K562 (cell line): ENCODE data around the gene CFAP410. TPM values are rescaled to one million over a fixed set of nuclear protein-coding genes. Genes with fewer than 3 reads are reported as not detected.

Experiments
- EWSR1 ChIP-seq: fragments of 450-650 bp; IDR thresholded peaks from 2 replicates; pipeline ENCODE4 v1.6.1; 2018; ENCODE audit warnings: borderline replicate concordance, mild to moderate bottlenecking, low read depth, moderate library complexity; ENCODE audit not compliant: partially characterized antibody
- FUS ChIP-seq: fragments of 200-400 bp; formaldehyde crosslinking; optimal IDR thresholded peaks from 2 replicates; pipeline ENCODE3; 2017; ENCODE audit warnings: low read depth, low read length
- HMGN3 ChIP-seq: IDR thresholded peaks from 2 replicates; pipeline ENCODE4 v1.6.1; 2011; ENCODE audit warnings: borderline replicate concordance, low read depth, mild to moderate bottlenecking, mixed read lengths, low read length; ENCODE audit not compliant: insufficient read length; ENCODE audit errors: extremely low read depth
- NR4A1 ChIP-seq, 2 experiments: fragments of 250-450 bp in 1 of 2; fragments of 450-650 bp in 1 of 2; sonication (Bioruptor Pico) in 1 of 2; IDR thresholded peaks; 2 replicates each; pipeline versions ENCODE4 v1.4.0 to v1.6.1; 2016 to 2020; ENCODE audit warnings: mild to moderate bottlenecking in 2 of 2, missing compliant biosample characterization in 1 of 2, missing genetic modification characterization in 1 of 2, moderate library complexity in 1 of 2
- SMARCE1 ChIP-seq: fragments of 450-650 bp; IDR thresholded peaks from 2 replicates; pipeline ENCODE4 v1.7.1; 2016; ENCODE audit warnings: mild to moderate bottlenecking
- SRSF9 ChIP-seq: fragments of 200-400 bp; formaldehyde crosslinking; IDR thresholded peaks from 2 replicates; pipeline ENCODE4 v1.6.1; 2017; ENCODE audit warnings: low read depth, low read length, borderline replicate concordance
- ZBTB1 ChIP-seq: sonication (generic); formaldehyde crosslinking; IDR thresholded peaks from 2 replicates; pipeline ENCODE4 v1.8.1; 2023; ENCODE audit warnings: missing genetic modification reagents, low read depth, mild to moderate bottlenecking, borderline replicate concordance
- ZFP36 ChIP-seq: fragments of 150-350 bp; IDR thresholded peaks from 2 replicates; pipeline ENCODE4 v1.6.1; 2018; ENCODE audit warnings: low read length, low read depth; ENCODE audit not compliant: partially characterized antibody
- ZNF699 ChIP-seq: fragments of 250-450 bp; sonication (Bioruptor Pico); IDR thresholded peaks from 2 replicates; pipeline ENCODE4 v1.8.0; 2021; ENCODE audit warnings: mild to moderate bottlenecking, moderate library complexity; ENCODE audit not compliant: insufficient replicate concordance
- ZNF75A ChIP-seq: fragments of 450-650 bp; formaldehyde crosslinking; IDR thresholded peaks from 2 replicates; pipeline ENCODE4 v1.4.0; 2020; ENCODE audit warnings: mild to moderate bottlenecking
- polyA plus RNA-seq, 8 experiments: library from polyadenylated mRNA; depleted of rRNA in 4 of 8; stranded (reverse) in 5 of 8; unstranded in 3 of 8; fragments of >200 nt; fragmentation: Nextera tagmentation in 2 of 8; fragmentation: Illumina TruSeq in 1 of 8; extraction: Ambion mirVana in 2 of 8; extraction: Trizol in 1 of 8; gene quantifications; 2 replicates each; pipeline versions ENCODE4 v1.2.1 to v1.2.3, GENCODE V29; 2011 to 2014; ENCODE audit warnings: inconsistent platforms in 1 of 8, missing spikeins in 1 of 8
- total RNA-seq, 7 experiments: library from RNA; depleted of rRNA in 6 of 7; stranded (reverse); fragments of >200 nt in 6 of 7; fragmentation: Illumina TruSeq in 2 of 7; extraction: Trizol in 2 of 7; gene quantifications; 2 replicates each; pipeline versions ENCODE4 v1.2.1 to v1.2.3, GENCODE V29; 2011 to 2021; ENCODE audit warnings: low replicate concordance in 1 of 7
- TF ChIP-seq, protein P1 (sequence below), 2 experiments: fragments of 150-350 bp in 1 of 2; IDR thresholded peaks; 2 replicates each; pipeline ENCODE4 v1.6.1; 2012 to 2016; ENCODE audit warnings: low read depth in 2 of 2, low read length in 2 of 2, mild to moderate bottlenecking in 1 of 2, moderate library complexity in 1 of 2
- TF ChIP-seq, protein P2 (sequence below): fragments of 450-650 bp; formaldehyde crosslinking; IDR thresholded peaks from 2 replicates; pipeline ENCODE4 v1.4.0; 2022; ENCODE audit warnings: missing genetic modification characterization
- TF ChIP-seq, protein P3 (sequence below): fragments of 250-450 bp; sonication (Bioruptor Pico); IDR thresholded peaks from 2 replicates; pipeline ENCODE4 v1.8.0; 2021; ENCODE audit warnings: mild to moderate bottlenecking, moderate library complexity
- TF ChIP-seq, protein P4 (sequence below): fragments of 450-650 bp; IDR thresholded peaks from one replicate; pipeline ENCODE4 v1.6.1; 2018; ENCODE audit warnings: mild to moderate bottlenecking, moderate library complexity; ENCODE audit not compliant: partially characterized antibody
- TF ChIP-seq, protein P5 (sequence below): fragments of 450-650 bp; IDR thresholded peaks from 2 replicates; pipeline ENCODE4 v1.6.1; 2014; ENCODE audit warnings: low read depth, mild to moderate bottlenecking, moderate library complexity, borderline replicate concordance

Gene CFAP410
- total and polyA plus RNA-seq, 9 of the 15 experiments (the other 6 are each of a cell fraction or from before 2014, with no cell fraction given) = 0.07 to 17.3 (median 2.3) TPM

DNA sequence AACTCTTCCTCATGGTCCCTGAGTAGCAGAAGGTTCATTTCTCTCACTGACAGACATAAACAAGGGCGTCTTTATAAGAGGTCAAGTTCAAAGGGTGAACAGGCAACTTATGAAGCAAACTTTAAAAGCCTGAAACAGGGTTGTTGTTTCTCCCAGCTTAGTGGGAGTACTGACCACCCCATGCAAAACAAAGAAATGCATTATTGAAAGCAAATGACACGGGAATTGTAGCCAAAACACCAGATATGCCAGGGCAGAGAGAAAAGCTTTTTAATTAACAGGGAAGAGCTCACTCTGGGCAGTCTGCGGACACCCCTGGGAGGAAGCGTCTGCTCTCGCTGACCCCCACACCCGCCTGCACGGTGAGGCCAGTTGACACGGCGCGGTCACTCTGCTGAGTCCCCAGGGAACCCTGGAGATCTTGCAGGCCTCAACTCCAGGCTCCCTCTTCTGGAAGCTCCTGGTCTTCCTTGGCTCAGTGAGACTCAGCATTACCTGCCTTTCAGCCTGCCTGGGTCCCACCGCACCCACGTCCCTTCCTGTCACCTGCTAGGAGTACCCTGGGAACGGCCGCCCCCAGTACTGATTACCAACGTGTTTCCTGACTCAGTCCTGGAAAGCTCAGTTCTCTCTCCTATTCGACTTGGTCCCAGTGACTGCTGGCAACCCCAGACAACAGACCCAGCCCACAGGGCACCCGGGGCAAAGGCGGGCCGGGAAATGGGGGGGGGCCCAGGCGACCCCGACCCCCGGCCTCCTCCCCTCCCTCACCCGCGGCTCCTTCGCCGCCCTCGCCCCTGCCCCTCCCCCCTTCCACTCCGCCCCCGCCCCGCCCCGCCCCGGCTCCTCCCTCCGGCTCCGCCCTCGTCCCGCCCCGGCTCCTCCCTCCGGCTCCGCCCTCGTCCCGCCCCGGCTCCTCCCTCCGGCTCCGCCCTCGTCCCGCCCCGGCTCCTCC, 972 bp downstream of the CFAP410 start (continued):
- no peak for TF ChIP-seq SRSF9
- no peak for TF ChIP-seq EWSR1
- TF ChIP-seq, protein P1, sequence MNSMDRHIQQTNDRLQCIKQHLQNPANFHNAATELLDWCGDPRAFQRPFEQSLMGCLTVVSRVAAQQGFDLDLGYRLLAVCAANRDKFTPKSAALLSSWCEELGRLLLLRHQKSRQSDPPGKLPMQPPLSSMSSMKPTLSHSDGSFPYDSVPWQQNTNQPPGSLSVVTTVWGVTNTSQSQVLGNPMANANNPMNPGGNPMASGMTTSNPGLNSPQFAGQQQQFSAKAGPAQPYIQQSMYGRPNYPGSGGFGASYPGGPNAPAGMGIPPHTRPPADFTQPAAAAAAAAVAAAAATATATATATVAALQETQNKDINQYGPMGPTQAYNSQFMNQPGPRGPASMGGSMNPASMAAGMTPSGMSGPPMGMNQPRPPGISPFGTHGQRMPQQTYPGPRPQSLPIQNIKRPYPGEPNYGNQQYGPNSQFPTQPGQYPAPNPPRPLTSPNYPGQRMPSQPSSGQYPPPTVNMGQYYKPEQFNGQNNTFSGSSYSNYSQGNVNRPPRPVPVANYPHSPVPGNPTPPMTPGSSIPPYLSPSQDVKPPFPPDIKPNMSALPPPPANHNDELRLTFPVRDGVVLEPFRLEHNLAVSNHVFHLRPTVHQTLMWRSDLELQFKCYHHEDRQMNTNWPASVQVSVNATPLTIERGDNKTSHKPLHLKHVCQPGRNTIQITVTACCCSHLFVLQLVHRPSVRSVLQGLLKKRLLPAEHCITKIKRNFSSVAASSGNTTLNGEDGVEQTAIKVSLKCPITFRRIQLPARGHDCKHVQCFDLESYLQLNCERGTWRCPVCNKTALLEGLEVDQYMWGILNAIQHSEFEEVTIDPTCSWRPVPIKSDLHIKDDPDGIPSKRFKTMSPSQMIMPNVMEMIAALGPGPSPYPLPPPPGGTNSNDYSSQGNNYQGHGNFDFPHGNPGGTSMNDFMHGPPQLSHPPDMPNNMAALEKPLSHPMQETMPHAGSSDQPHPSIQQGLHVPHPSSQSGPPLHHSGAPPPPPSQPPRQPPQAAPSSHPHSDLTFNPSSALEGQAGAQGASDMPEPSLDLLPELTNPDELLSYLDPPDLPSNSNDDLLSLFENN (IDR thresholded peaks at IDR 0.05; ENCODE audit: low read depth in 2 of 2, low read length in 2 of 2) = no peak
- TF ChIP-seq, protein P2, sequence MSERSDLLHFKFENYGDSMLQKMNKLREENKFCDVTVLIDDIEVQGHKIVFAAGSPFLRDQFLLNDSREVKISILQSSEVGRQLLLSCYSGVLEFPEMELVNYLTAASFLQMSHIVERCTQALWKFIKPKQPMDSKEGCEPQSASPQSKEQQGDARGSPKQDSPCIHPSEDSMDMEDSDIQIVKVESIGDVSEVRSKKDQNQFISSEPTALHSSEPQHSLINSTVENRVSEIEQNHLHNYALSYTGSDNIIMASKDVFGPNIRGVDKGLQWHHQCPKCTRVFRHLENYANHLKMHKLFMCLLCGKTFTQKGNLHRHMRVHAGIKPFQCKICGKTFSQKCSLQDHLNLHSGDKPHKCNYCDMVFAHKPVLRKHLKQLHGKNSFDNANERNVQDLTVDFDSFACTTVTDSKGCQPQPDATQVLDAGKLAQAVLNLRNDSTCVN (CRISPR knock-in tag) = peak; percentile 79; the same call in 1 of the 2 replicates
- no peak for TF ChIP-seq ZNF699 (CRISPR knock-in tag)
- TF ChIP-seq, protein P3, sequence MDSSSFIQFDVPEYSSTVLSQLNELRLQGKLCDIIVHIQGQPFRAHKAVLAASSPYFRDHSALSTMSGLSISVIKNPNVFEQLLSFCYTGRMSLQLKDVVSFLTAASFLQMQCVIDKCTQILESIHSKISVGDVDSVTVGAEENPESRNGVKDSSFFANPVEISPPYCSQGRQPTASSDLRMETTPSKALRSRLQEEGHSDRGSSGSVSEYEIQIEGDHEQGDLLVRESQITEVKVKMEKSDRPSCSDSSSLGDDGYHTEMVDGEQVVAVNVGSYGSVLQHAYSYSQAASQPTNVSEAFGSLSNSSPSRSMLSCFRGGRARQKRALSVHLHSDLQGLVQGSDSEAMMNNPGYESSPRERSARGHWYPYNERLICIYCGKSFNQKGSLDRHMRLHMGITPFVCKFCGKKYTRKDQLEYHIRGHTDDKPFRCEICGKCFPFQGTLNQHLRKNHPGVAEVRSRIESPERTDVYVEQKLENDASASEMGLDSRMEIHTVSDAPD (CRISPR knock-in tag) = no peak
- TF ChIP-seq ZBTB1 = no peak
- TF ChIP-seq, protein P4, sequence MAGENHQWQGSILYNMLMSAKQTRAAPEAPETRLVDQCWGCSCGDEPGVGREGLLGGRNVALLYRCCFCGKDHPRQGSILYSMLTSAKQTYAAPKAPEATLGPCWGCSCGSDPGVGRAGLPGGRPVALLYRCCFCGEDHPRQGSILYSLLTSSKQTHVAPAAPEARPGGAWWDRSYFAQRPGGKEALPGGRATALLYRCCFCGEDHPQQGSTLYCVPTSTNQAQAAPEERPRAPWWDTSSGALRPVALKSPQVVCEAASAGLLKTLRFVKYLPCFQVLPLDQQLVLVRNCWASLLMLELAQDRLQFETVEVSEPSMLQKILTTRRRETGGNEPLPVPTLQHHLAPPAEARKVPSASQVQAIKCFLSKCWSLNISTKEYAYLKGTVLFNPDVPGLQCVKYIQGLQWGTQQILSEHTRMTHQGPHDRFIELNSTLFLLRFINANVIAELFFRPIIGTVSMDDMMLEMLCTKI = no peak
- TF ChIP-seq SMARCE1 = 0 out of 2 replicates have a peak, but pooled peaks have one; percentile 33
- TF ChIP-seq NR4A1 (CRISPR knock-in tag; IDR thresholded peaks at IDR 0.05) = 0 out of 2 replicates have a peak, but pooled peaks have one; percentile 73
- TF ChIP-seq NR4A1 (tag; IDR thresholded peaks at IDR 0.05) = no peak
- TF ChIP-seq, protein P5, sequence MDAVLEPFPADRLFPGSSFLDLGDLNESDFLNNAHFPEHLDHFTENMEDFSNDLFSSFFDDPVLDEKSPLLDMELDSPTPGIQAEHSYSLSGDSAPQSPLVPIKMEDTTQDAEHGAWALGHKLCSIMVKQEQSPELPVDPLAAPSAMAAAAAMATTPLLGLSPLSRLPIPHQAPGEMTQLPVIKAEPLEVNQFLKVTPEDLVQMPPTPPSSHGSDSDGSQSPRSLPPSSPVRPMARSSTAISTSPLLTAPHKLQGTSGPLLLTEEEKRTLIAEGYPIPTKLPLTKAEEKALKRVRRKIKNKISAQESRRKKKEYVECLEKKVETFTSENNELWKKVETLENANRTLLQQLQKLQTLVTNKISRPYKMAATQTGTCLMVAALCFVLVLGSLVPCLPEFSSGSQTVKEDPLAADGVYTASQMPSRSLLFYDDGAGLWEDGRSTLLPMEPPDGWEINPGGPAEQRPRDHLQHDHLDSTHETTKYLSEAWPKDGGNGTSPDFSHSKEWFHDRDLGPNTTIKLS = no peak
- peak; percentile 54 for TF ChIP-seq HMGN3
- TF ChIP-seq ZNF75A (CRISPR knock-in tag) = no peak
- TF ChIP-seq ZFP36 = no peak
- no peak for TF ChIP-seq FUS
